Activated T-helper 1 cell treated with Interleukin-2 at 50 U/mL for 16 hours (primary cell): ENCODE data around the gene ANP32E.
"Not testable (repeated sequence)": the region's sequence is repeated elsewhere in the genome, so short reads cannot be mapped to it uniquely, and the experiment has no call there.

Source experiments
- DNase-seq: peaks from one replicate; pipeline ENCODE4 v3.0.0-alpha.2; 2020; ENCODE audit warnings: low read depth

The ANP32E gene

GRCh38 chr1:150213170-150214098, 22.5 kb downstream of the ANP32E start:
- DNase-seq, result peak; percentile 82

- no peak for DNase-seq
Observed at GRCh38 chr1:150212070-150212469, 23.8 kb downstream of the ANP32E start.

GRCh38 chr1:150210706-150211105, 25.2 kb downstream of the ANP32E start:
- no peak for DNase-seq

GRCh38 chr1:150210091-150210490, 25.8 kb downstream of the ANP32E start:
- no peak for DNase-seq

GRCh38 chr1:150208460-150208859, 27.5 kb downstream of the ANP32E start:
- not testable (repeated sequence) for DNase-seq

- DNase-seq, result no peak
Observed at GRCh38 chr1:150207281-150207971, 28.5 kb downstream of the ANP32E start.

GRCh38 chr1:150196417-150196816, 39.5 kb downstream of the ANP32E start:
- DNase-seq, result no peak

- DNase-seq, result no peak
Observed at GRCh38 chr1:150194381-150195031, 41.4 kb downstream of the ANP32E start.

GRCh38 chr1:150192012-150192411, 43.9 kb downstream of the ANP32E start:
- DNase-seq, result no peak

GRCh38 chr1:150187560-150187931, 48.4 kb downstream of the ANP32E start:
- no peak for DNase-seq

GRCh38 chr1:150186789-150187559, 48.9 kb downstream of the ANP32E start:
- no peak for DNase-seq

- not testable (repeated sequence) for DNase-seq
Observed at GRCh38 chr1:150186438-150186788, 49.5 kb downstream of the ANP32E start.

GRCh38 chr1:150185481-150185880, 50.4 kb downstream of the ANP32E start:
- no peak for DNase-seq

- no peak for DNase-seq
Observed at GRCh38 chr1:150183061-150183460, 52.9 kb downstream of the ANP32E start.

GRCh38 chr1:150182247-150182646, 53.7 kb downstream of the ANP32E start:
- DNase-seq, result no peak

GRCh38 chr1:150180474-150180873, 55.4 kb downstream of the ANP32E start:
- DNase-seq, result no peak

GRCh38 chr1:150179867-150180266, 56.0 kb downstream of the ANP32E start:
- DNase-seq, result no peak

- DNase-seq, result no peak
Observed at GRCh38 chr1:150178548-150178947, 57.4 kb downstream of the ANP32E start.

GRCh38 chr1:150176593-150176992, 59.3 kb downstream of the ANP32E start:
- no peak for DNase-seq

GRCh38 chr1:150173141-150173585, 62.7 kb downstream of the ANP32E start:
- no peak for DNase-seq

GRCh38 chr1:150171801-150172200, 64.1 kb downstream of the ANP32E start:
- DNase-seq, result no peak
